HG02970 (cell line): ENCODE results near the gene RUVBL1.

Source experiments
- ATAC-seq: cut with Tn5 transposase; IDR thresholded peaks from one replicate; pipeline ENCODE4 v1.9.1; 2021; ENCODE audit warnings: mild to moderate bottlenecking, moderate library complexity, moderate number of reproducible peaks; ENCODE audit not compliant: unreplicated experiment, low FRiP score

Gene RUVBL1

DNA sequence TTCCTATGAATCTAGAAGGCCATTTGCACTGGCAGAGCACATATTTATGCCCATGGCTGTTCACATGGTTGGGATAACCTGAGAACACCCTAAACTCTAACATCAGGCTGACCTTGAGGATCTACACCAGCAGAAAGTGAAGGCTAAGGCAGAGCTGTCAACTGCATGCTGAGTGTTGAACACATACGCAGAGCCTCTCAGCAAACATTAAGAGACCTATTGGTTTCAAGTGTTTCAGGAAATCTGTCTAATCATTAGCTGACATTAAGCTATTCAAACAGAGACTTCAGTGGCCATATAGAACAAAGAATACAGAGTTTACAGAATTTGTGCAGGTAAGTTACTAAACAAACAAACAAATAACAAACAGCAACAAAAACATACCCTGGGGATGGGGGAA lies 87.5 kb downstream of the RUVBL1 start:
- no peak for ATAC-seq

DNA sequence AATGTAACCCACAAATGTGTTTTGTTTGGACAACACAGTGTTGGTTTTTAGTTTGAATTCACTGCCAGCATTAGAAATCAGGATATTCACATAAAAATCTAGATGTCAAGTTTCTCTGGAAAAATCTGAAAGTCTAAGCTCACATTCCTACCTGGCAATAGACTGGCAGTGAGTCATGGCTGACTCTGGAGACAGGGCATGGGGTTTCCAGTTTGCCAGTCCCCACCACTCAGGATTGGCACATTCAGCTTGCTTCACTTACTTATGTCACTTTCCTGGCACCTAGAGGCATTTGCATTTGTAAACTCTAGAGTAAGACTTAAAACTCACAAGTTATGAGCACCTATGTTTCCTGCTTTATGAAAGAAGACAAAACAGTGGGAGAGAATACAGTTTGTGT lies 90.5 kb downstream of the RUVBL1 start:
- no peak for ATAC-seq
